HEK293T (cell line): ENCODE measurements around the gene CHCHD4.

Experiments used
- CTCF ChIA-PET: fragments of 350-600 bp; formaldehyde crosslinking; extraction: SDS; loops from one replicate; lab custom pipeline; 2021; ENCODE audit warnings: antibody characterized with exemption, inconsistent platforms; lab: Yijun Ruan, JAX
- POLR2A ChIA-PET: fragments of 350-600 bp; formaldehyde crosslinking; extraction: SDS; loops from one replicate; lab custom pipeline; 2020; ENCODE audit warnings: antibody characterized with exemption, inconsistent platforms; lab: Yijun Ruan, JAX
- DNase-seq: peaks from one replicate; pipeline ENCODE4 v3.0.0; 2012; ENCODE audit warnings: mixed read lengths; ENCODE audit errors: extremely low spot score
- ARNT ChIP-seq: fragments of 450-650 bp; IDR thresholded peaks from 2 replicates; pipeline ENCODE4 v1.6.1; 2017; ENCODE audit warnings: mild to moderate bottlenecking
- BHLHE40 ChIP-seq: fragments of 450-650 bp; IDR thresholded peaks from 2 replicates; pipeline ENCODE4 v1.6.1; 2016; ENCODE audit warnings: mild to moderate bottlenecking, moderate library complexity, borderline replicate concordance
- CTBP1 ChIP-seq: fragments of 450-650 bp; IDR thresholded peaks from 2 replicates; pipeline ENCODE4 v1.6.1; 2016; ENCODE audit warnings: borderline replicate concordance
- ELF4 ChIP-seq: fragments of 450-650 bp; IDR thresholded peaks from 2 replicates; pipeline ENCODE4 v1.6.1; 2017; ENCODE audit warnings: antibody characterized with exemption
- FOXA1 ChIP-seq: fragments of 450-650 bp; IDR thresholded peaks from 2 replicates; pipeline ENCODE4 v1.6.1; 2016; ENCODE audit warnings: mild to moderate bottlenecking
- FOXK2 ChIP-seq: fragments of 450-650 bp; IDR thresholded peaks from 2 replicates; pipeline ENCODE4 v1.6.1; 2016; ENCODE audit warnings: mild to moderate bottlenecking
- FOXM1 ChIP-seq: fragments of 450-650 bp; IDR thresholded peaks from 2 replicates; pipeline ENCODE4 v1.6.1; 2017; ENCODE audit warnings: mild to moderate bottlenecking, borderline replicate concordance
- HDGF ChIP-seq: fragments of 450-650 bp; IDR thresholded peaks from 2 replicates; pipeline ENCODE4 v1.6.1; 2017; ENCODE audit warnings: antibody characterized with exemption, borderline replicate concordance
- L3MBTL2 ChIP-seq: fragments of 450-650 bp; conservative IDR thresholded peaks from 2 replicates; pipeline ENCODE4 v1.6.1; 2016; ENCODE audit warnings: mild to moderate bottlenecking
- LEF1 ChIP-seq: fragments of 450-650 bp; IDR thresholded peaks from 2 replicates; pipeline ENCODE4 v1.6.1; 2017; ENCODE audit warnings: mild to moderate bottlenecking, borderline replicate concordance
- NFRKB ChIP-seq: fragments of 450-650 bp; IDR thresholded peaks from 2 replicates; pipeline ENCODE4 v1.6.1; 2016; ENCODE audit warnings: mild to moderate bottlenecking, moderate library complexity
- SP1 ChIP-seq: fragments of 450-650 bp; IDR thresholded peaks from 2 replicates; pipeline ENCODE4 v1.6.1; 2017
- SUZ12 ChIP-seq: fragments of 450-650 bp; IDR thresholded peaks from 2 replicates; pipeline ENCODE4 v1.6.1; 2016; ENCODE audit warnings: mild to moderate bottlenecking
- TARDBP ChIP-seq: fragments of 450-650 bp; IDR thresholded peaks from 2 replicates; pipeline ENCODE4 v1.6.1; 2016
- ZNF384 ChIP-seq: fragments of 450-650 bp; IDR thresholded peaks from 2 replicates; pipeline ENCODE4 v1.6.1; 2016
- TF ChIP-seq, protein P1 (sequence below): fragments of 450-650 bp; IDR thresholded peaks from 2 replicates; pipeline ENCODE4 v1.6.1; 2016

CHCHD4 gene

DNA sequence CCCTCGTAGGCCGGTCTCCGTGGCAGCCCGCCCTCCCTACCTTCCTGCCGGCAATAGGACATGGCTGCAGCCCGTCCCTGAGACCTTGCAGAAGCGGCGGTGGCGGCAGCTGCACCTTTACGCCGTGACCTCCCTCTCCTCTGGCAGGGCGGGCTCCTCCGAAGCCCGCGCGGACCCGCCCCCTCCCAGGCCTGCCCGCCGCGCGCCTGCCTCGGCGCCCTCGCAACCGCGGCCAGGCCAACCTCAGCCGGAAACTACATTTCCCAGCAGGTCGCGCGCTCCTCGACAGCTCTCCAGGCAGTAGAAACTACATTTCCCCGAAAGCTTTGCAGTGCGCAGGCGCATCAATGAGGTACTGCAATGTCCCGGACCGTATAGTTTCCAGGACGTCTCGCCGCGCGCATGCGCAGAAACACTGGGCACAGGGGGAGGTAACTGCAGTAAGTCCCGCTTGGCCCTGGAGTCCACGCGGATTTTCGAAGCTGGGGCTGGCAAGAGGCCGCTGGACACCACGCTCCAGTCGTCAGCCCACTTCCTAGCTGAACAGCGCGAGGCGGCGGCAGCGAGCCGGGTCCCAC is at the start of gene CHCHD4, which contains the start of gene TMEM43:
Gene CHCHD4 (minus strand): TSS at position 256 of the 578 bp plus-strand sequence. CDS start 194 bp downstream, at position 62.
Gene TMEM43 (plus strand): TSS at position 438 of the 578 bp plus-strand sequence. CDS start 142 bp downstream, outside the sequence.
- POLR2A ChIA-PET: interaction anchor here (0.8 to 2.1 kb wide), 14 partner anchors 9 to 230 kb away, joined by 3 to 20 read pairs (median 4); partner anchors contain the start of genes LSM3 and XPC
- no peak for TF ChIP-seq ARNT
- TF ChIP-seq CTBP1: no peak
- TF ChIP-seq ELF4: peak; percentile 69
- no peak; the same call in none of the 2 replicates for TF ChIP-seq SUZ12
- TF ChIP-seq FOXA1: no peak
- no peak for TF ChIP-seq NFRKB
- no peak for TF ChIP-seq FOXK2
- no peak for TF ChIP-seq SP1
- no peak for TF ChIP-seq HDGF
- no peak for TF ChIP-seq TARDBP
- TF ChIP-seq L3MBTL2: peak; percentile 76; the same call in 1 of the 2 replicates
- peak; percentile 98 for DNase-seq
- CTCF ChIA-PET: interaction anchor here (1.1 to 1.5 kb wide), 3 partner anchors 79 to 244 kb away, joined by 3 to 11 read pairs (median 4); no protein-coding TSS in a partner anchor

DNA sequence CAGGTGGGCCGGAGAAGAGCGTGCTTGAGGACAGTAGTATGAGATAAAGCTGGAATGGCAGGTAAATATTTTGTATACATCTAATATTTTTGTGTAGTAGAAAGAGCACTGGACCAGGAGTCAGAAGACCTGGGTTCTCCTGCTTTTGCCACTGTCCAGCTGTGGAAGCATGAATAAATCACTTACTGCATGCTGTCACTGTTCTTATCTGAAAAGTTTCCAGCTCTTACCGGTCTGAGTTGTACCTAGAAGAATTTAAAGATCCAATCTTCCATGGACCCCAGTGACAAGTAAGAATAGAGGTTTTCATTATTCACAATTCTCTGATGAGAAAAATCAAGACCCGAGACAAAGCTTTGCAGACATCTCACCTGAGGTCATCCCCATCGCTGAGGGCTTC is 47.8 kb upstream of the CHCHD4 start:
- ChIA-PET POLR2A (no interaction called here), CTCF (no interaction called here)
- DNase-seq: no peak
- TF ChIP-seq ZNF384: no peak
- TF ChIP-seq LEF1: no peak

DNA sequence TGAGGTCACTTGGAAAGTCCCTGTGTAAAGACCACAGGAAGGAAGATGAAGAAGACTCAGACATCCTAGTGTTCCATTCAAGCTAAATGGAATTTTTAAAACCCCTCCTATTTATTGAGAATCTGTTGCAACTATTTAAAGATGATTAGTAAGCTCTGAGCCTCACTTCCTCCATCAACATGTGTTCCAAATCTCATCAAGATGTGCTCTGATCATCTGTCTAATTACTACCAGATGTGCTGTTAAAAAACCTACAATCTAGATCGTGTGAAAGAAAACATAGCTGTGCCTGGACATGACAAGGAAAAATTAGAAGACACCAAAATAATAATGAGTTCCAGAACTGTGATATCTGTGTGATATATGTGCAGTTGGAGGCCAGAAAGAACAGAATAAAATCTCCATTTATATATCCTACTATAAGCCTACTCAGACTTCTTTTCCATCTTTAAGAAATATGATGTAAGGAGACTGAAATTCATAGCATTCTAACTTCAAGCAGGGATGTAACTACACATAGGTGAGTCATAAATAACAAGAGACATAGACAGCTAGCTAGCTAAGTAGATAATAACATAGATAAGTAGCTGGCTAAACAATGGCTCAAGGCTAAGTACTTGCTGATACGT is 46.0 kb upstream of the CHCHD4 start:
- TF ChIP-seq BHLHE40 (no peak), ZNF384 (no peak), HDGF (no peak), ELF4 (no peak), NFRKB (no peak), FOXM1 (no peak), L3MBTL2 (no peak), LEF1 (no peak)
- POLR2A ChIA-PET: no interaction called here
- CTCF ChIA-PET: no interaction called here
- DNase-seq: no peak

DNA sequence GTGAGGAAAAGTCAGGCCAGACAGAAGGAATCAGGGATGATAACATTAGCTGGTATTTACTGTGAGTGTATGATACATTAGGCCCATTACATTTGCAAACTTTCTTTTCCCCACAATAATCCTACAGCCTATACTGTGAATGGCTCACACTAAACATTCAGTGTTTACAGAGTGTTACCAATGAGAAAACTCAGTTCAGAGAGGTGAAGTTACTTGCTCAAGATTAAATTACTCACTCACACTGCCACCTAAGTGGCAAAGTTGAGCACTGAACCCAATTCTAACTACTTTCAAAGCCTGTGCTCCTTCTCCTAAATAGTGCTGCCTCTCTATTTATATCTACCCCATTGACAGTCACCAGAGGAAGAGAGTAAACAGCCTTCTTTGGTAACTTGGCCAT is 45.2 kb upstream of the CHCHD4 start:
- DNase-seq: no peak
- POLR2A ChIA-PET: no interaction called here
- CTCF ChIA-PET: no interaction called here

DNA sequence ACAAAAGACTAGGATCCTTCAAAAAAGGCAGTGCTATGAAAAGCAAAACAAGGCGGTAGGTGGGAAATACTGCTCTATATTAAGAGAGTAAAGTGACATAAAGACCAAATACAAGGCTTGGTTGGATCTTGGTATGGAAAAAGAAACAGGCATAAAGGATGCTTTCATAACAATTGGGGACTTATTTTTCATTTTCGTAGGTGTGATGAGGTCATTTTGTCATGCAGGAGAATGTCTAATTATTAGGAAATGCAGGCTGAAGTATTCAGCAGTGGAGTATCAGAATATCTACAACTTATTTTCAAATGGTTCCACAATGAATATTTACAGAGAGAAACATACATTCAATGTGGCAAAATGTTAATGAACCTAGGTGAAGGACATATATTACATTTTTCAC is 44.8 kb upstream of the CHCHD4 start:
- POLR2A ChIA-PET: interaction anchor here (2.3 kb wide), 1 partner anchor 9 kb away, joined by 10 read pairs; the partner anchor contains the start of genes LSM3 and XPC
- CTCF ChIA-PET: no interaction called here
- TF ChIP-seq ZNF384 (no peak), ARNT (no peak), NFRKB (no peak), FOXA1 (no peak), CTBP1 (no peak), ELF4 (no peak), FOXM1 (no peak), SUZ12 (no peak), FOXK2 (no peak), SP1 (no peak), HDGF (no peak)
- no peak for DNase-seq

More for the DNA sequence above, 45.2 kb upstream of the CHCHD4 start:
- no peak for TF ChIP-seq BHLHE40
- TF ChIP-seq, protein P1, sequence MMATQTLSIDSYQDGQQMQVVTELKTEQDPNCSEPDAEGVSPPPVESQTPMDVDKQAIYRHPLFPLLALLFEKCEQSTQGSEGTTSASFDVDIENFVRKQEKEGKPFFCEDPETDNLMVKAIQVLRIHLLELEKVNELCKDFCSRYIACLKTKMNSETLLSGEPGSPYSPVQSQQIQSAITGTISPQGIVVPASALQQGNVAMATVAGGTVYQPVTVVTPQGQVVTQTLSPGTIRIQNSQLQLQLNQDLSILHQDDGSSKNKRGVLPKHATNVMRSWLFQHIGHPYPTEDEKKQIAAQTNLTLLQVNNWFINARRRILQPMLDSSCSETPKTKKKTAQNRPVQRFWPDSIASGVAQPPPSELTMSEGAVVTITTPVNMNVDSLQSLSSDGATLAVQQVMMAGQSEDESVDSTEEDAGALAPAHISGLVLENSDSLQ: no peak
- TF ChIP-seq FOXA1: no peak
- TF ChIP-seq TARDBP: no peak
- no peak for TF ChIP-seq LEF1
- no peak for TF ChIP-seq SP1
- TF ChIP-seq L3MBTL2: no peak
- no peak for TF ChIP-seq HDGF
- no peak for TF ChIP-seq FOXK2
- TF ChIP-seq CTBP1: no peak
- TF ChIP-seq FOXM1: no peak
- no peak for TF ChIP-seq SUZ12
- no peak for TF ChIP-seq ARNT
- no peak for TF ChIP-seq ZNF384
- no peak for TF ChIP-seq ELF4
- TF ChIP-seq NFRKB: no peak

DNA sequence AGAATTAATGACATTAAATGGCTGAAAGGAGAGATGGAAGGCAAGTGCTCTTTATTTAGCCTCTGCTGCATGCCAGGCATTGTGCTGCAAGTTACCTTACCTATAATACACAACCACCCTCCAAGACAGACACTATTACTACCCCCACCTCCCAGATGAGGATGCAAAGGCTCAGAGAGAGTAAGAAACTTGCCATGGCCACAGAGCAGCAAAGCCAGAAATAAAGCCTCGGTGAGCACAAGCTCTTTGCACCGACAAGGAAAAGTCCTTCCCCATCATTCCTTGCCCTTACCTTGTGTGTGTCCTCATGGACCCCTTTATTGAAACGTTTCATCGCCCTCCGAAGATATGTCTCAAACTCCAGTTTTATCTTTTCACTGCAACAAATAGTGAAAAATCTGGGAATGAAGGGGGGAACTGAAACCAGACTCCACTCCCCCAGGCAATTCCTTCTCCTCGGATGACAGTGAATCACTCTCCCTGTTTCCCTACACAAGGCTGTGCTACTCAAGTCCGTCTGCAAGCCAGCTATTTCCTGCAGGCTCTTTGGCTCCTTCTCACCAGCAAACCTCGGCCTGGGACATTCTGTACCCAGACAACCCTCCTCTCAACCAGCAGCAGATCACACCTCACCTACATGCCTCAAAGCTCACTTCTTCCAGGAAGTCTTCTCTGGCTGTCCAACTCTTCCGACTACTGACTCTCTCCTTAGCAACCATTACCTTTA is 42.4 kb upstream of the CHCHD4 start:
- DNase-seq: no peak
- CTCF ChIA-PET: no interaction called here

DNA sequence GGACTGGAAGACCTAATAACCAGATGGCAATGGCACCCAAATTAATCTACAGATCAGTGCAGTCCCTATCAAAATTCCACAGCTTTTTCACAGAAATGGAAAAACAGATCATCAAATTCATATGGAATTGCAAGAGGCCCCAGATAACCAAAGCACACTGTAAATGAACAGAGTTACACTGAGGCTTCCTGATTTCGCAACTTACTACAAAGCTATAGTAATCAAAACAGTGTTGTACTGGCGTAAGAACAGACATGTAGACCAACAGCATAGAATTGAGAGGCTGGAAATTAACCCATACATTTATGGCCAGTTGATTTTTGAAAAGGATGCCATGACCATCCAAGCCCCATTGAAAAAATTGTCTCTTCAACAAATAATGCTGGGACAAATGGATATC is 37.5 kb upstream of the CHCHD4 start:
- ChIA-PET CTCF (no interaction called here), POLR2A (interaction anchor here (1.4 kb wide), 1 partner anchor 14 kb away, joined by 3 read pairs; no protein-coding TSS in a partner anchor)
- TF ChIP-seq TARDBP (no peak), L3MBTL2 (no peak), BHLHE40 (no peak), ELF4 (no peak), NFRKB (no peak), ARNT (no peak), HDGF (no peak)
- no peak for DNase-seq

More for the DNA sequence above, 42.4 kb upstream of the CHCHD4 start:
- POLR2A ChIA-PET: interaction anchor here (1.5 to 2.3 kb wide), 2 partner anchors 11 to 12 kb away, joined by 6 to 10 read pairs; partner anchors contain the start of genes LSM3 and XPC
- TF ChIP-seq HDGF (no peak), TARDBP (no peak), LEF1 (no peak), ARNT (no peak), SP1 (no peak), FOXM1 (no peak), NFRKB (no peak), BHLHE40 (no peak)
